Stomach (tissue), 9 donors: ENCODE results near the gene NELFCD. TPM values are rescaled to one million over a fixed set of nuclear protein-coding genes. Genes with fewer than 3 reads are reported as not detected.

Source experiments
- DNase-seq, 2 donors: peaks; one replicate each; pipeline versions ENCODE4 v3.0.0 to v3.0.0-alpha.2; 2013 to 2019
- H3K27ac ChIP-seq, 5 donors: fragments of 200-600 bp in 4 of 5; sonication (generic) in 4 of 5; one replicate each; pipeline ENCODE4 v1.5.1; 2013 to 2019; ENCODE audit warnings: mild to moderate bottlenecking in 1 of 5, moderate library complexity in 1 of 5
- H3K27me3 ChIP-seq, 3 donors: fragments of 200-600 bp; sonication (generic); one replicate each; pipeline ENCODE4 v1.5.1; 2017 to 2019; ENCODE audit warnings: mixed run types in 1 of 3
- H3K36me3 ChIP-seq, 4 donors: fragments of 200-600 bp; sonication (generic); 1 replicate in 3 of 4; 2 replicates in 1 of 4; pipeline ENCODE4 v1.5.1; 2016 to 2019
- H3K4me1 ChIP-seq, 4 donors: fragments of 200-600 bp; sonication (generic); one replicate each; pipeline ENCODE4 v1.5.1; 2016 to 2019
- H3K4me3 ChIP-seq, 4 donors: fragments of 200-600 bp; sonication (generic) in 3 of 4; one replicate each; pipeline ENCODE4 v1.5.1; 2016 to 2019; ENCODE audit warnings: mild to moderate bottlenecking in 1 of 4
- H3K9me3 ChIP-seq, 4 donors: fragments of 200-600 bp; sonication (generic); one replicate each; pipeline ENCODE4 v1.5.1; 2016 to 2019
- EP300 ChIP-seq: sonication (generic); formaldehyde crosslinking; IDR thresholded peaks from one replicate; pipeline ENCODE4 v1.6.1; 2017; ENCODE audit warnings: antibody characterized with exemption
- POLR2A ChIP-seq, 4 donors: fragments of 450-650 bp; IDR thresholded peaks; one replicate each; pipeline ENCODE4 v1.6.1; 2016; ENCODE audit warnings: antibody characterized with exemption in 4 of 4, control low read depth in 2 of 4, mild to moderate bottlenecking in 1 of 4, moderate library complexity in 1 of 4
- POLR2AphosphoS5 ChIP-seq, 3 donors: sonication (generic); formaldehyde crosslinking; IDR thresholded peaks; one replicate each; pipeline ENCODE4 v1.6.1; 2016; ENCODE audit warnings: antibody characterized with exemption in 3 of 3
- WGBS, 5 donors: extraction: QIAGEN DNeasy Blood & Tissue Kit in 3 of 5; methylation state at CpG; one replicate each; pipeline versions ENCODE4 v1.1.5 to v1.1.7; 2013 to 2018; 5-methylcytosine and 5-hydroxymethylcytosine counted together
- intact Hi-C: fragments of 100-400 bp; cut with DNase I; formaldehyde crosslinking; loops from one replicate; pipeline ENCODE4 v1.15.1; 2023; ENCODE audit warnings: low total_unique reads
- polyA plus RNA-seq, 3 donors: library from polyadenylated mRNA; stranded (reverse); fragments of 200-250 nt; gene quantifications; one replicate each; pipeline ENCODE4 v1.2.3, GENCODE V29; 2013
- total RNA-seq, 5 donors: library from RNA; depleted of rRNA; stranded (reverse); fragments of >200 nt; gene quantifications; one replicate each; pipeline versions ENCODE4 v1.1.0 to v1.2.3, GENCODE V29; 2014 to 2016
- TF ChIP-seq, protein P1 (sequence below), 7 experiments: fragments of 450-650 bp in 4 of 7; fragments of 200-600 bp in 3 of 7; sonication (generic) in 3 of 7; IDR thresholded peaks; one replicate each; pipeline ENCODE4 v1.5.1; 2016 to 2019; ENCODE audit warnings: antibody characterized with exemption in 7 of 7, control low read depth in 2 of 7, mild to moderate bottlenecking in 1 of 7
- donor health status: healthy with polysubstance abuse.
- donor health status: Bipolar disorder and iron deficiency.
- donor health status: healthy.

NELFCD gene
- total and polyA plus RNA-seq, 8 donors, result 20.9 to 59.5 (median 41.2) TPM

DNA sequence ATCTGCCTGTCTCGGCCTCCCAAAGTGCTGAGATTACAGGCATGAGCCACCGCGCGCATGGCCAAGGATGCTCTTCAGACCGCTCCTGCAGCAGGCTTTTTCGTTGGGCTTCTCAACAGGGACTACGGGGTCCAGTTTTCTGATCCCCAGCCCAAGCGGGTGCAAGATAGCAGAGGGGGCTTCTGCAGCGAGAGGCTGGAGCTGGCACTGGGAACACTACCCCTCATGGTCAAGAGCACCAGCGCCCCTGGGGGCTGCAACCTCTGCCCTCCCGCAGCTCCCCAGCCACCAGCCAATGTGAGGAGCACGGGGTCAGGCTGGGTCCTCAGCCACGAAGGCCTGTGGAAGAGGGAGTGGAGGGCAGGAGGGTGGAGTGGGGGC, 20.0 kb downstream of the NELFCD start:
- Histone ChIP-seq H3K9me3 (no peaks in the 10 kb centered on the region), H3K4me1 (peaks cover 16 to 39% (median 33%) of the 10 kb centered on the region in 4 donors), H3K27me3 (no peaks in the 10 kb centered on the region), H3K27ac (no peak overlapping the region), H3K4me3 (no peak overlapping the region), H3K36me3 (peaks cover 34 to 79% (median 77%) of the 10 kb centered on the region in 4 donors)
- DNase-seq, result no peak
- TF ChIP-seq, protein P1, sequence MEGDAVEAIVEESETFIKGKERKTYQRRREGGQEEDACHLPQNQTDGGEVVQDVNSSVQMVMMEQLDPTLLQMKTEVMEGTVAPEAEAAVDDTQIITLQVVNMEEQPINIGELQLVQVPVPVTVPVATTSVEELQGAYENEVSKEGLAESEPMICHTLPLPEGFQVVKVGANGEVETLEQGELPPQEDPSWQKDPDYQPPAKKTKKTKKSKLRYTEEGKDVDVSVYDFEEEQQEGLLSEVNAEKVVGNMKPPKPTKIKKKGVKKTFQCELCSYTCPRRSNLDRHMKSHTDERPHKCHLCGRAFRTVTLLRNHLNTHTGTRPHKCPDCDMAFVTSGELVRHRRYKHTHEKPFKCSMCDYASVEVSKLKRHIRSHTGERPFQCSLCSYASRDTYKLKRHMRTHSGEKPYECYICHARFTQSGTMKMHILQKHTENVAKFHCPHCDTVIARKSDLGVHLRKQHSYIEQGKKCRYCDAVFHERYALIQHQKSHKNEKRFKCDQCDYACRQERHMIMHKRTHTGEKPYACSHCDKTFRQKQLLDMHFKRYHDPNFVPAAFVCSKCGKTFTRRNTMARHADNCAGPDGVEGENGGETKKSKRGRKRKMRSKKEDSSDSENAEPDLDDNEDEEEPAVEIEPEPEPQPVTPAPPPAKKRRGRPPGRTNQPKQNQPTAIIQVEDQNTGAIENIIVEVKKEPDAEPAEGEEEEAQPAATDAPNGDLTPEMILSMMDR (IDR thresholded peaks at IDR 0.05), result no peak
- no peak for TF ChIP-seq EP300
- TF ChIP-seq POLR2AphosphoS5 (IDR thresholded peaks at IDR 0.05), result no peak
- TF ChIP-seq POLR2A (IDR thresholded peaks at IDR 0.05), result no peak
- intact Hi-C loops, result no loop called here
- 74 to 94% (median 89%) methylated on average over 5 to 13 of the region's 13 CpGs for WGBS, 5 donors

DNA sequence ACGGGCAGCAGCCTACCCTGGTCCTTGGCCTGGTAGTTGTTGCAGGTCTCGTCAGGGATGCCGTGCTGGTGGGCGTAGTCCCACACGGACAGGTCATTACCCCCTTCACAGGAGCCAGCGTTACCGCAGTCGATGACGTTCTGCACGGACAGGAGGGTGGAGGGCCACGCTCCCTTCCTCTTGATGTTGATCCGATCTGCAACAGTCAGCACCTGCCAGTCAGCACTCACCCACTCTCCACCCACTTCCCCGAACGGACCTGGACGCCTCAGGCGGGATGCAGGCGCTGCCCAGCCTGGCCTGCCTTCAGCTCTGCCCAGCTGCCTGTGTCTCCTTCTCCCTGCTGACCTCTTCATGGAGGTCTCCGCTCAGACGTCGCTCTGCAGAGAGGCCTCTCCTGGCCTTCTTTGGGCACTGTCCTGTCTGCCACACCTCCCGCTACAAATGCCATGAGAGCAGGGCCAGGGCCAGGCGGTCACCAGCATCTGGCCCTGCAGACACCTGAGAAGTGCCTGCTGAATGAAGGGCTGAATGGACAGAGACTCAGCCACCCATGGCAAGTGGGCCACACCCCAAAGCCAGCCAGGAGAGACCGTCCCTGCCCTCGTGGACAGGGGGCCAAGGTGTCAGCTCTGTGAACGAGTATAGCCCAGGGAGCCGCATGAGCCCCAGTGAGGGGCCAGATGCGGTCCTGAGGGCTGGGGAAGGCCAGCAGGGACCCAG, 20.6 kb downstream of the NELFCD start:
- peaks cover 20 to 44% (median 35%) of the 10 kb centered on the region in 4 donors for H3K4me1 ChIP-seq
- intact Hi-C loops, result no loop called here
- H3K4me3 ChIP-seq, result no peak overlapping the region
- no peak overlapping the region for H3K27ac ChIP-seq
- no peaks in the 10 kb centered on the region for H3K27me3 ChIP-seq
- TF ChIP-seq EP300, result no peak
- TF ChIP-seq, protein P1 (IDR thresholded peaks at IDR 0.05), result no peak
- no peak for TF ChIP-seq POLR2A (IDR thresholded peaks at IDR 0.05)
- H3K36me3 ChIP-seq, result peaks cover 29 to 74% (median 71%) of the 10 kb centered on the region in 4 donors
- WGBS, 5 donors, result 86 to 94% (median 92%) methylated on average over 21 to 27 of the region's 27 CpGs
- DNase-seq, result no peak
- H3K9me3 ChIP-seq, result no peaks in the 10 kb centered on the region

DNA sequence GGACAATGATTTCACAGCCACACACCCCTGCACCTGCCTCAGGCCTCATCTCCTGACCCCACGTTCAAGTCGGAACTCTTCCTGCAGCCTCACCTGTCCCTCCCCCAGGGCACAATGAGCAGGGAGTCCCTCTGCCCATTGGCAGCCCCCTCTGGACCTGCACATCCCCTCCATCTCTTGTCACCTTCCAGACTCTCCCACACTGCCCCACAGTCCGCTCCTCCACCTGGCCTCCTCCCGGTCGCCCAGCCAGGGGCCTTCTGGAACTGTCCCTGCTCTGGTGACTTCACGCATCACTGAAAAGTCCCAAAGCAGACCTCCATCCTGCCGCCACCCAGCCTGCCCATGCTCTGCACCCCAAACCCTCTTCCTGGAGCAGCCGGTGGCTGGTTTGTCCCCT, 21.3 kb downstream of the NELFCD start:
- TF ChIP-seq EP300, result no peak
- TF ChIP-seq, protein P1 (IDR thresholded peaks at IDR 0.05), result no peak
- no peak for TF ChIP-seq POLR2AphosphoS5 (IDR thresholded peaks at IDR 0.05)
- no peak for TF ChIP-seq POLR2A (IDR thresholded peaks at IDR 0.05)
- intact Hi-C loops, result no loop called here
- no peak for DNase-seq
- H3K4me3 ChIP-seq, result no peak overlapping the region
- H3K27ac ChIP-seq, result no peak overlapping the region
- H3K4me1 ChIP-seq, result peaks cover 22 to 48% (median 39%) of the 10 kb centered on the region in 4 donors
- H3K27me3 ChIP-seq, result no peaks in the 10 kb centered on the region
- H3K36me3 ChIP-seq, result peaks cover 21 to 66% (median 64%) of the 10 kb centered on the region in 4 donors
- WGBS, 5 donors, result 85 to 98% (median 90%) methylated on average over 7 to 8 of the region's 8 CpGs
- H3K9me3 ChIP-seq, result no peaks in the 10 kb centered on the region

DNA sequence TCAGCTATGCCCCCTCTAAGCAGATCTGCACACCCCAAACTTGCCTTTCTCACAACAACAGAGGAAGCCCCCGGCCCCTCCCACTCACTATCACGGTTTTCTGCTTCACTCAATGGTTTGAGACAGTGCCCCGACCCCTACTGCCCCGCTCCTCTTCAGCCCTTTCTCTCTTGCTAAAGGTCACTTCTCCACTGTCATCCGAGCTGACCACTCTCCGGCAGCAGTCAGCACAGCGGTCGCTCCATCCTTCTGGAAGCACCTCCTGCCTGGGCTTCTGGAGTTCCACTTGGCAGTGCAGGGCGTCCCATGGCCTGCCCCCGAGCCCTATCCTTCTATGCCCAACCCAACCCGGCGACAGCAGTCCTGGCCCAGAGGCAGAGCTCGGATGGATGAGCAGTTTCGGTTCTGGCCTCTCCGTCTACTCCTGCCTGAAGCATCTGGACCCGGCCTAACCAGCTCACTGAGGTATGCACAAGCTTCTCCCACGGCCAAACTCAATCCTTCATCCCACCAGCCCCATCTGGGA, 21.9 kb downstream of the NELFCD start:
- Histone ChIP-seq H3K27ac (no peak overlapping the region), H3K27me3 (no peaks in the 10 kb centered on the region), H3K4me1 (peaks cover 28 to 53% (median 44%) of the 10 kb centered on the region in 4 donors), H3K4me3 (no peak overlapping the region), H3K36me3 (peaks cover 17 to 60% (median 58%) of the 10 kb centered on the region in 4 donors), H3K9me3 (no peaks in the 10 kb centered on the region)
- no peak for DNase-seq
- no peak for TF ChIP-seq POLR2A (IDR thresholded peaks at IDR 0.05)
- TF ChIP-seq POLR2AphosphoS5 (IDR thresholded peaks at IDR 0.05), result no peak
- TF ChIP-seq EP300, result no peak
- TF ChIP-seq, protein P1 (IDR thresholded peaks at IDR 0.05), result no peak
- WGBS, 5 donors, result 84 to 89% (median 88%) methylated on average over 16 to 17 of the region's 17 CpGs
- intact Hi-C loops, result no loop called here
